ENCODE measurements around the gene RNASEH2A.

The RNASEH2A gene
- 0.12 to 1.1 (median 0.34) reads per million in 4 donors for total RNA-seq

- peak; percentile 67 to 91 (median 78) for DNase-seq
Measured at GRCh38 chr19:12806242-12807081, at the start of gene RNASEH2A. TSS of gene RNASEH2A (plus strand) at chr19:12806584. CDS start at chr19:12806674, 90 bp downstream.

DNA sequence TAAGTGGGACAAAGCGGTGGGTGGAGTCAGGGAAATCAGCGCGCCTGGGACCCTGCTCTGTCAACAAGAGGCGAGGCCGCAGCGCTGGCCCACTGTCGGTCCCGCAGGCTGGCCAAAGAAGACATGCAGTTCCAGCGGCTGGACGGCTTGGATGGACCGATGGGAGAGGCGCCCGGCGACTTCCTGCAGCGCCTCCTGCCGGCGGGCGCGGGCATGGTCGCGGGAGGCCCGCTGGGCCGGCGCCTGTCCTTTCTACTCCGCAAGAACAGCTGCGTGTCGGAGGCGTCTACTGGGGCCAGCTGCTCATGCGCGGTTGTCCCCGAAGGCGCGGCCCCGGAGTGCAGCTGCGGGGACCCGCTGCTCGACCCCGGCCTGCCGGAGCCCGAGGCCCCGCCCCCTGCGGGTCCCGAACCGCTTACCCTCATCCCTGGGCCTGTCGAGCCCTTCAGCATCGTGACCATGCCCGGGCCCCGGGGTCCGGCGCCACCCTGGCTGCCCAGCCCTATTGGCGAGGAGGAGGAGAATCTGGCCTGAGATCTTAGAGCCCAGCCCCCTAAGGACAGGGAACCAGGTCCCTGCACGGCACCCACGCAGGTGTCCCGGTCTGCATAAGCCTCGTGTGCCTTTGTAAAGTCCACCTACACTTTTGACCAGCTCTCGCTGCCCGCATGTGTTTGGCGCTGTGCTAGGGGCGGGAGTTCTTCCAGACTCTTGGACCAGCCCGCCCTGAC lies 48.7 kb upstream of the RNASEH2A start:
- DNase-seq, result peak in 4 of 5 donors; percentile 42 to 63 (median 56)

- DNase-seq, result no peak
Measured at GRCh38 chr19:12759686-12760085, 46.7 kb upstream of the RNASEH2A start.

- DNase-seq, result no peak
Measured at GRCh38 chr19:12763100-12763499, 43.3 kb upstream of the RNASEH2A start.

- no peak for DNase-seq
Measured at GRCh38 chr19:12764698-12765097, 41.7 kb upstream of the RNASEH2A start.

DNA sequence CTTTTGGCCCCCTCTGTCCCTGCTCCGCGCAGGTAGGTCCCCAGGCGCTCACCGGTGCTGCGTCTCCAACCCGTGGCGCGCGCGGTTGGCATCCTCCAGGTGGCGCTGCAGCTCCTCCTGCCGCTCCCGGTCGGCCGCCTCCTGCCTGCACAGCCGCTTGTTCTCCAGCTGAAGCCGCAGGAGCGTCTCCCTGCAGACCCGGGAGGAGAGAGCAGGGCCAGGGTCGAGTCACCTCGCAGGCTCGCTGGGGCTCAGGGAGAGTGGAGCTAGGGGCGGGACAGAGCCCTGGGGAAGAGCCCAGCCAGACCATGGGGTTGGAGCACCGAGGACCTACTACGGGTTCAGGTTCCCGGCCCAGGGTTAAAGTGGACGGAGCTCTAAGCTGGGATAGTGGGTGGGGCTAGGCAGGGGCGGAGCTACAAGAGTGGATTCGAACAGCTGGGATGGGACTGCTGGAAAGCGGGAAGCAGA lies 40.3 kb upstream of the RNASEH2A start:
- peak; percentile 65 to 80 (median 68) for DNase-seq

DNA sequence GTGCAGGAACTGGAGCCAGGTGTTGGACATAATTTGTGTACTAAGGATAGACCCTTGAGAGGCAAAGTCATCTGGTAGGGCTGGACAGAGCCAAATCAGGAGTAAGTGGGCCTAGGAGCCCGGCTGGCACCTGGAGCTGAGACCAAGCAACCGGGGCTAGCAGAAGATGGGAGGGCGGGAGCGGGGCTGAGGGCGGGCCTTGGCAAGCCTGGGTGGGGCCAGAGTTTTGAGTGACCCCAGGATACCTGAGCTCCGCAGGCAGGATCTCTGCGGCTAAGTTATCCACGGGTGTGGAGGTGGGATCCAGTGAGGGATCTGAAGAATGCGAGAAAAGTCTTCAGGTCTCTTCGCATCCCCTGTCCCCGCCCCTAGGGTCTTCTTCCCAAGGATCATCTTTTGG lies 39.2 kb upstream of the RNASEH2A start:
- DNase-seq, result no peak

DNA sequence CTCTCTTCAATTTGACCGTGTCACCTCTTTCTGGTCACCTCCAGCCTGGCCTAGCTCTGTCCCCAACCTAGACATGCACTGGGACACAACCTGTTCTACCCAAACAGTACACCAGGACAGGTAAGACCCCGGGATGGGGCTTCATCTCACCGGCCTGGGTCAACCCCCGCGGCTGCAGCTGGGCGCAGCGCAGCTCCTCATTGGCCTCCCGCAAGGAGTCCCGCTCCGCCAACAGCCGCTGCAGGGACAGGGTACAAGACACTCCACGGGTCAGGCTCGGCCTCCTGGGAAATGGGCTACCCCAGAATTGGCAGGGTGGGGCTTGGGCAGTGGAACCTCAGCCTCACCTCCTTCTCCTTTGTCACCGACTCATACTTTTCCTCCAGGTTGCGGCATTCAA lies 38.7 kb upstream of the RNASEH2A start:
- DNase-seq, result no peak

DNA sequence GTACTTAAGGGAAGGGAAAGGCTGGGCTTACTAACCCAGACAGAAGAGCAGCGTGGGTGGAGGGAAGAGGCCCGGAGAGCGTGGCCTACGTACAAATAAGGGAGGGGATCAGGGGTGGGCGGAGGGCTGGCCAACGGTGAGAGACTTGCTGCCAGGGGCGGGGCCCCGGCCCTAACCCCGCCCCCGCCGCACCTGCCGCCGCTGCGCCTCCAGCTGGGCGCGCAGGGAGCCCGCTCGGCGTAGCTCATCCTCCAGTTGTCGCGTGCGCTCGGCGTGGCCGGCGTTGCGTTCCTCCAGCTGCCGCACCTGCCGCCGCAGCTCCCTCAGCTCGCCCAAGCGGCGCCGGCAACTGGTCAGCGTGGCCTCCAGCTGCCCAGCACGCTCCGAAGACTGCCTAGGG lies 36.7 kb upstream of the RNASEH2A start:
- peak in 4 of 5 donors; percentile 53 to 71 (median 64) for DNase-seq

- DNase-seq, result no peak
Measured at GRCh38 chr19:12770922-12771321, 35.5 kb upstream of the RNASEH2A start.

DNA sequence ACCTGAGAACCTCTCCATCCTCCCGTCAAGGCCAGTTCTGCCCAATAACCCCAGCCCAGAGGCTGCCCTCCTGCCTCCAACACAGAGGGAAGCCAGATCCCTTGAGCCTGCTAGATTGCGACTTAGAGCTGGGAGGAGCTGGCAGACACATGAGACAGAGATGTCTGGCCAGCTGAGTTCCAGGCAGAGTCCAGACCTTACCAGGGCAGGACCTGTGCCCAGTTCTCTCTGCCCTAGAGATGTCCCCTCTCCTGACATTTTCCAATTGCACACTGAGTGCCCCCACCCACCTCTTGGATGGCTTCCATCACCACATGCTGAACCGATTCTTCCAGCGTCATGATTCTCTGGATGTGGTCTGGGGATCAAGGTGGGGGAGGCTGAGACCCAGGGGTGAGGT lies 34.1 kb upstream of the RNASEH2A start:
- no peak for DNase-seq

- no peak for DNase-seq
Measured at GRCh38 chr19:12773571-12773970, 32.8 kb upstream of the RNASEH2A start.

- peak in 1 of 5 donors; percentile 45 for DNase-seq
Measured at GRCh38 chr19:12774588-12775555, 31.5 kb upstream of the RNASEH2A start, which contains the start of gene HOOK2. TSS of gene HOOK2 (minus strand) at chr19:12775552. CDS start at chr19:12775449, 103 bp downstream.

DNA sequence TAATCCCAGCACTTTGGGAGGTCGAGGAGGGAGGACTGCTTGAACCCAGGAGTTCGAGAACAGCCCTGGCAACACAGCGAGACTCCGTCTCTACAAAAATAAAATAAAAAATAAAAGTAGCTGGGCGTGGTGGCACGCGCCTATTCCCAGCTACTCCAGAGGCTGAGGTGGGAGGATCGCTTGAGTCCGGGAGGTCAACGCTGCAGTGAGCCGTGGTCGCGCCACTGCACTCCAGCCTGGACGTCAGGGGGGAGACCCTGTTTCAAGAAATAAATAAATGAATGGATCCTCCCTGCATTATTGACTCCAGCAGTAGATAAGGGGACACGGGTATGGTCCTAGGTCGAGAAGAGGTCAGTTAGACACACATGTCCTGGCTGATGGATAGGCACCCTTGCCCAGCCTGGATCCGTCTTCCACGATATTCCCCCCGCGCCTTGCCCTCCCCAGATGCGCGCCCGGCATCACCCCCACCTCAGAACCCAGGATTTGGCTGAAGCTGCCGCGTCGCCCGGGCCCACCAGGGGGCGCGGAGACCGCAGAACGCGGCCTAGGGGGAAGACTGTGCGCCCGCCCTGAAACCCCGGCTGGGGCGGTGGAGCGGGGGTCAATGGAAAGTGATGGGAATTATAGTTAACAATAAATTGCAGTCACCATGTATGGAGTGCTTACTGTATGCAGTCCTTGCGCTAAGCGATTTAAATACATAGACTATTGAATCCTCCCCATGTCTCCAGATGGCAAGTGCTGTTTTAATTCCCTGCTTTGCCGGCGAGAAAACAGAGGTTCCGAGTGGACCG lies 29.0 kb upstream of the RNASEH2A start:
- DNase-seq, result peak; percentile 53 to 80 (median 70)

- DNase-seq, result peak in 2 of 5 donors; percentile 37 to 67
Measured at GRCh38 chr19:12778017-12778904, 28.1 kb upstream of the RNASEH2A start.

DNA sequence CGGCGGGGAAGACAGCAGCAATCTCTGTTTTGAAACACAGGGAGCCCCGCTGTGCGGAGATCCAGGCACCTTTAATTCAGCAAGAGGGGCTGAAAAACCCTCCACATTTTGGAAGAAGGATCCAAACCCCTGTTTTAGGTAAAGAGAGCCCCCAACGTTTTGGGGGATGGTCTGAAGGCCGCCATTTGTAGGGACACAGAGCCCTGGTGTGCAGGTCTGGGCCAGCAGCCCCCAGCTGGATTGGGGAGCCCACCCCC lies 27.6 kb upstream of the RNASEH2A start:
- DNase-seq, result no peak

GRCh38 chr19:12779162-12779993 lies 27.0 kb upstream of the RNASEH2A start:
- DNase-seq, result no peak

- peak in 1 of 5 donors; percentile 90 for DNase-seq
Measured at GRCh38 chr19:12782174-12782423, 24.3 kb upstream of the RNASEH2A start.

DNA sequence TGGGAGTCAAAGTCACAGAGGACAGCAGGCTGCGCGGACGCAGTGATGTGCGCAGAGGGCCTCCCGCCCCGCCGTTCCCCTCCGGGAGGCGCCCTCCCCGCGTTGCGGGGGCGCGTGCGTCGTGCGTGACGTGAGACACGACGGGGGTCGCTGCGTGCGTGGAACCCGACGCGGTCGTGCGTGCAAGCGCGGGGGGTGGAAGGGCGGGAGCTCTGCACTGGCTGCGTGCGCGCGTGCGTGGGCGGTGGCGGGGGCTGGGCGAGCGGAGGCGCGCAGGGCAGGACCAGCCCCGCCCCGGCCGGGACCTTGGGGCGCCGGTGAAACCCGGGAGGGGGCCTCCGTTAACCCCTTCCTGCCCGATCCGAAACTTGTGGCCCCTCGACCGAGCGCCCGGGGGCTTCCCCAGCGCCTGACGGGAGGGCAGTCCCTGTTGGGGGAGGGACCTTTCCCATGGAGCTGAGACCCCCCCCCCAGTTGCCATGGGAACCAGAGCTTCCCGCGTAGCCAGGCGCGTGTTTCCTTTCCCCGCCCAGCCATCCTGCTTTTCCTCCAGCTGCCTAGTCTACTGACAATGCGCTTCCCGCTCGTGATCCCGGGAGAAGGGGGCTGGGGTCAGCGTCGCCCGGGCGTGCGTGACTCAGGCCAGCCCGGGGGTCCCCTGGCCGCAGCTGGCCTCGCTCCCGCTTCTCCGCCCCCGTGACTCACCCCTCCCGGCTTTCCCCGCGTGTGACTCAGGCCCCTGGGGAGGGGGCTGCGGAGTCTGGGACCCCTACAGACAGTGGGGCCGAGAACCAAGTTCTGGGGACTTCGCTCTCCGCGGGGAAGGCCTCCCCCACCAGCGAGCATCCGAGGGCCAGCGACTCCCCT lies 23.7 kb upstream of the RNASEH2A start:
- DNase-seq, result peak; percentile 92 to 98 (median 93)
